ENCODE results near the gene CAPN8. TPM values are rescaled to one million over a fixed set of nuclear protein-coding genes. Genes with fewer than 3 reads are reported as not detected.

CAPN8 gene
- total and polyA plus RNA-seq, 4 donors = 30.5 to 123 (median 81.2) TPM

DNA sequence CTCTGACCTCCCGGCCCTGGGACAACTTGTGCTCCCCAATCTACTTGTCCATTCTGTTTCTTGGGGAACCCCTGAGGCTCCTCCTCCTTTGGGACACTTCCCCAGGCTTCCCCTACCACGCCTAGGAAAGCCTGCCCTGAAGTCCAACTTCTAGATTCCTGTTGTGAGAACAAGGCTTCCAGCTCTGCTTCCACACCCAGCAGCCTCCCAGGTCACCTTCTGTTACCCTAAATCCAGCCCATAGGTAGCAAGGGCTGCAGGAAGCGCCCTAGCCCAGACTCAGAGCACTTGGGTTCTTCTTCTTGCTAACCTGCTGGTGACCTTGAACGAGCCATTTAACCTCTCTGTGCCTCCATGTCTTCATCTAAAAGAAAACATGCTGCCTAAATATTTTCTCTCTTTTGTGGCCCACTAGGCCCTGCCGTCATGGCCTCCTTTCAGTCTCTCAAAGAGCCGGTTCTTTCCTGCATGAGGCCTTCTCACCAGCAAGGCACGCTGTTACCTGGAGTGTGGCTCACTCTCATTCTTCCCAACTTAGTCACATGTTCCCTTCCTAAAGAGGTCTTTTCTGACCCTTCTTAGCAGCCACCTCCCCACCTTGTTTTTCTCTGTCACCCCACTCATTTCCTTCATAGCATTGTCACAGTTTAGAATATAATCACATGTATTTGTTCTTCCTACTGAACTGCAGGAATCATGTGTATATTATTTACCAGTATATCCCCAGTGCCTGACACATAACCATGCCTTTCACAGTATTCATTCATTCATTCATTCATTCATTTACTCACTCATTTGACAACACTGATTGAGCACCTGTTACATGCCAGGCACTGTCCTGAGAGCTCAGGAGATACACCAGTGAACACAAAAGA is 48.3 kb upstream of the CAPN8 start:
- Histone ChIP-seq H3K4me3 (peak overlapping the region; percentile 82), H3K9ac (ENCODE audit: insufficient read depth in 1 of 2, low read length in 2 of 2) (peak overlapping the region; percentile 79 to 84), H3K9me3 (ENCODE audit: control insufficient read depth in 4 of 4, insufficient read depth in 3 of 4, low read length in 3 of 4) (no peaks in the 10 kb centered on the region), H3K27me3 (ENCODE audit: control insufficient read depth in 3 of 3, insufficient read depth in 3 of 3, low read length in 2 of 3) (no peaks in the 10 kb centered on the region), H3K4me1 (ENCODE audit: control insufficient read depth in 5 of 5, insufficient read depth in 5 of 5, low read length in 5 of 5) (peaks cover 15 to 38% (median 20%) of the 10 kb centered on the region in 5 donors), H3K36me3 (ENCODE audit: control insufficient read depth in 4 of 4, insufficient read depth in 4 of 4, low read length in 4 of 4) (peaks cover 5 to 15% (median 10%) of the 10 kb centered on the region in 4 donors), H3K27ac (ENCODE audit: low read depth in 1 of 2, low read length in 1 of 2) (peak overlapping the region; percentile 95)
- 35 to 72% methylated on average over 7 of the region's 7 CpGs for WGBS, 2 donors
- TF ChIP-seq, protein P1, sequence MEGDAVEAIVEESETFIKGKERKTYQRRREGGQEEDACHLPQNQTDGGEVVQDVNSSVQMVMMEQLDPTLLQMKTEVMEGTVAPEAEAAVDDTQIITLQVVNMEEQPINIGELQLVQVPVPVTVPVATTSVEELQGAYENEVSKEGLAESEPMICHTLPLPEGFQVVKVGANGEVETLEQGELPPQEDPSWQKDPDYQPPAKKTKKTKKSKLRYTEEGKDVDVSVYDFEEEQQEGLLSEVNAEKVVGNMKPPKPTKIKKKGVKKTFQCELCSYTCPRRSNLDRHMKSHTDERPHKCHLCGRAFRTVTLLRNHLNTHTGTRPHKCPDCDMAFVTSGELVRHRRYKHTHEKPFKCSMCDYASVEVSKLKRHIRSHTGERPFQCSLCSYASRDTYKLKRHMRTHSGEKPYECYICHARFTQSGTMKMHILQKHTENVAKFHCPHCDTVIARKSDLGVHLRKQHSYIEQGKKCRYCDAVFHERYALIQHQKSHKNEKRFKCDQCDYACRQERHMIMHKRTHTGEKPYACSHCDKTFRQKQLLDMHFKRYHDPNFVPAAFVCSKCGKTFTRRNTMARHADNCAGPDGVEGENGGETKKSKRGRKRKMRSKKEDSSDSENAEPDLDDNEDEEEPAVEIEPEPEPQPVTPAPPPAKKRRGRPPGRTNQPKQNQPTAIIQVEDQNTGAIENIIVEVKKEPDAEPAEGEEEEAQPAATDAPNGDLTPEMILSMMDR (IDR thresholded peaks at IDR 0.05; ENCODE audit: control extremely low read depth, extremely low read depth) = no peak
- ATAC-seq (ENCODE audit: insufficient read depth, low FRiP score) (no peak), DNase-seq (no peak)

DNA sequence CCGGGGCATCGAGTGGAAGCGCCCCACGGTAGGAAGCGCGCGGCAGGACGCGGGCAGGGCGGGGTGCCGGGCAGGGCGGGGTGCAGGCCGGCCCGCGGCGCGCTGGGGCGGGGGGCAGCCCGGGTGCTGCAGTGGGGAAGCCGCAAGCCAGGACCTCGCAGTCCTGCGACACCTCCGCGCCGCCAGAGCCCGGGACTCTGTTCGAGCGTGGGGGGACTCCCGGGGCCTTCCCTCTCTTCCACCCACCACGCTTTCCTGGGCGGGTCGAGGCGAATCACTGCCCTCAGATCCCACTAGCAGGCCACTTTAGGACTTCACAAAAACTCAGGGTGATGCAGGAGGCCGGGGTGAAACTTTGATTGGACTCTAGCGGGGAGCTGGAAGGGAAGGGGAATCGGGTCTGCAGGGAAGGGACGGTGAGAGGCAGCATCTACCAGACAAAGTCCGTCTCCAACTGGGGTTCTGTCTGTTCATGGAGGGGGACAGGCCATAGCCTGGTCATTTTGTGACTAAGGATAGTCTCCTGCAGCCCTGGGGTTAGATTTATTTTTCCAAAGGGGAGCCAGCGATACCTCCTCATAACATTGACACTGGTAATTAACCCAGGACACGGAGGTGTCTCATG is 47.5 kb upstream of the CAPN8 start:
- no peaks in the 10 kb centered on the region for H3K9me3 ChIP-seq (ENCODE audit: control insufficient read depth in 4 of 4, insufficient read depth in 3 of 4, low read length in 3 of 4)
- TF ChIP-seq, protein P1 (IDR thresholded peaks at IDR 0.05; ENCODE audit: control extremely low read depth, extremely low read depth) = no peak
- ATAC-seq (ENCODE audit: insufficient read depth, low FRiP score) (peak; percentile 10), DNase-seq (peak in 1 of 3 donors; percentile 61)
- peak overlapping the region; percentile 79 to 84 for H3K9ac ChIP-seq (ENCODE audit: insufficient read depth in 1 of 2, low read length in 2 of 2)
- peaks cover 2 to 12% (median 3%) of the 10 kb centered on the region in 4 donors for H3K36me3 ChIP-seq (ENCODE audit: control insufficient read depth in 4 of 4, insufficient read depth in 4 of 4, low read length in 4 of 4)
- H3K27ac ChIP-seq (ENCODE audit: low read depth in 1 of 2, low read length in 1 of 2) = peak overlapping the region; percentile 95
- peak overlapping the region; percentile 82 for H3K4me3 ChIP-seq
- peaks cover 15 to 38% (median 19%) of the 10 kb centered on the region in 5 donors for H3K4me1 ChIP-seq (ENCODE audit: control insufficient read depth in 5 of 5, insufficient read depth in 5 of 5, low read length in 5 of 5)
- H3K27me3 ChIP-seq (ENCODE audit: control insufficient read depth in 3 of 3, insufficient read depth in 3 of 3, low read length in 2 of 3) = no peaks in the 10 kb centered on the region
- 3 to 13% methylated on average over 24 to 40 of the region's 40 CpGs for WGBS, 2 donors

DNA sequence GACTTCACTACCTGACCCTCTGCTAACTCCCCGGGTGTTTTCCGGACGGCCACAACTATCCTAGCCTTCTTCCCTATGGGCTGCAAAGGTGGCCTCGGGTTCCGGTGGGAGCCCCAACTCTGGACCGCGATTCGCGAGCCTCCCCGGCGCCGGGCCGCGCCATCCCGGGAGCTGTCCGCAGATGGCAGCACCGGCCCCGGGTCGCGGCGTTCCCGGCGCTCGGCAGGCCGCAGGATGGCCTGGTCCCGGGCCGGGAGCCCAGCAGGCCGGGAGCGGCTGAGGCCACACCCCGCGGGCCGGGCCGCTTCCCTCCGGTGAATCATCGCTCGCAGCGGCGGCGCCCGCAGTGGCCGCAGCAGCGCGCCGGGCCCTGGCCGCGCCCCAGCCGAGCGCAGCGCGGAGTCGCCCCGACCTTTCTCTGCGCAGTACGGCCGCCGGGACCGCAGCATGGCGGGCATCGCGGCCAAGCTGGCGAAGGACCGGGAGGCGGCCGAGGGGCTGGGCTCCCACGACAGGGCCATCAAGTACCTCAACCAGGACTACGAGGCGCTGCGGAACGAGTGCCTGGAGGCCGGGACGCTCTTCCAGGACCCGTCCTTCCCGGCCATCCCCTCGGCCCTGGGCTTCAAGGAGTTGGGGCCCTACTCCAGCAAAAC is 46.8 kb upstream of the CAPN8 start, which contains the start of gene CAPN2:
Gene CAPN2, plus strand, starts transcription at position 346 of the 656 bp plus-strand sequence. Its CDS starts 102 bp downstream, at position 448.
- peak within 1 kb of the TSS; percentile 95 for H3K27ac ChIP-seq (ENCODE audit: low read depth in 1 of 2, low read length in 1 of 2)
- no peaks in the 10 kb centered on the region for H3K9me3 ChIP-seq (ENCODE audit: control insufficient read depth in 4 of 4, insufficient read depth in 3 of 4, low read length in 3 of 4)
- ATAC-seq (ENCODE audit: insufficient read depth, low FRiP score) (peak; percentile 94), DNase-seq (peak; percentile 82 to 90 (median 84))
- peaks cover 0 to 12% (median 2%) of the 10 kb centered on the region in 4 donors for H3K36me3 ChIP-seq (ENCODE audit: control insufficient read depth in 4 of 4, insufficient read depth in 4 of 4, low read length in 4 of 4)
- peak within 1 kb of the TSS; percentile 79 to 84 for H3K9ac ChIP-seq (ENCODE audit: insufficient read depth in 1 of 2, low read length in 2 of 2)
- TF ChIP-seq, protein P1 (IDR thresholded peaks at IDR 0.05; ENCODE audit: control extremely low read depth, extremely low read depth) = peak; percentile 60
- peak within 1 kb of the TSS; percentile 82 for H3K4me3 ChIP-seq
- H3K4me1 ChIP-seq (ENCODE audit: control insufficient read depth in 5 of 5, insufficient read depth in 5 of 5, low read length in 5 of 5) = peaks cover 19 to 38% (median 22%) of the 10 kb centered on the region in 5 donors
- 0% methylated on average over 57 to 74 of the region's 74 CpGs for WGBS, 2 donors
- H3K27me3 ChIP-seq (ENCODE audit: control insufficient read depth in 3 of 3, insufficient read depth in 3 of 3, low read length in 2 of 3) = no peaks in the 10 kb centered on the region
